Embryonic facial prominence (tissue), 1 donor: ENCODE data around the gene KCNIP3.

Source experiments
- DNase-seq: peaks from one replicate; pipeline ENCODE4 v3.0.0-alpha.2; 2016; ENCODE audit errors: extremely low spot score

Gene KCNIP3

DNA sequence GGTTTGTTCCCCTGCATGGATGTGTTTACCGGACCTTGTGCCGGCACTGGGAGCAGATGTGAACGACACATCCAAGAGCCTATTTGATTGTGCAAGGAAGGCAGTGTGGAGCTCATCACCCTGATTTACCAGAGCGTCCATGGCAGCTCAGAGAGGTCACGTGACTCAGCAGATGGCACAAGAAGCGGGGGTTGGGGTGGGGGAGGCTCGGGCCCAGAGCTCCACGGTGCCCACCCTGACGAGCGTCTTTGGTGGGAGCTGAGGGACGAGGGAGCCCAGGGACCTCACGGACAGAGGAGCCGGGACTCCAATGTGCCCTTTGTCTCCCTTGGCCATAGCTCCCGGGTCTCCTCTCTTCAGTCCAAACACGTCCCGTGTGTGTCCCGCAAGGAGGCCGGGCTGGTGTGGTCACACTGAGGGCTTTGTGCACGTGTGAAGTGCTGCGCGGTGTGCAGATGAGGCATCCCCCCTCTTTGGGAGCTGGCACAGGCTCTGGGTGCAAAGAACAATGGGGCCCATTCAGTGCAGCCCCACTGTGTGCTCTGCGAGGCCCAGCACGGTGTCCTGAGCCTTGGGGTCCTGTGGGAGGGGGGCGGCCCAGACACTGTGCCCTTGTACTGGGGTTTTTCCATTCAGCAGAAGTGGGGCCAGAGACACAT is 15.5 kb downstream of the KCNIP3 start:
- no peak for DNase-seq

DNA sequence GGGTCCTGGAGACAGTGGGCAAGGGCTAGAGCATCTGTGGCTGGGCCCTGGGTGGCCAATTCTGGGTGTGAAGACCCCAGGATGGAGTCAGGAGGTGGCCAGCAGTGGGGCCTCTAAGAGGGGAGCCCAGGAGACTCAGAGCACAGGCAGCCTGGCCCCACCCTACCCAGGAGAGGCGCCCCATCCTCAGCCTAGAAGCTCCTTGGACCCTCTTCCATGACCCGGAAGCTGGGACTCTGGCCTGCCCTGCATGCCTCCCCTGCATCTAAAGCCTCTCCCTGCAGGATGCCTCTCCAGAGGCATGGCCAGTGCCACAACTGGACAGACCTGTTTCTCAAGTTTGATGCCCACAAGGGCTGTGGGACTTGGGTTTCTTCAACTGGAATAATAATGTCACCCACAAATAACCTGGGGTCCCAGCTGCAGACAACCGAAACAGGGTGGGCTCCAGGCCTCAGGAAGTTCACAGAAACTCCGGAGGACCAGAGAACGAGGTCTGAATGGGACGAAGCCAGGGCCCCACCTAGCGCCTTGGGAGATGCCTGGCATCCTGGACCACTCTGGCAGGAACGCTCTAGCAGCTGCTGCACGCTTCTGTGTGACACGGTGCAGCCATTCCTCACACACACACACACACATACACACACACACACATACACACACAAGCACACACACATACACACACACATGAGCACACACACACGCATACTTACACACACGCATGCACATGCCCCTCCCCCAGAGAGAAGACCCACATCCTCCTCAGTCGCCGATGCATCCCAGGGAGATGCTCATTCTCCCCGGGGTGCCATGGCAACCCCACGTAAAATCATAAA is 16.4 kb downstream of the KCNIP3 start:
- no peak for DNase-seq

DNA sequence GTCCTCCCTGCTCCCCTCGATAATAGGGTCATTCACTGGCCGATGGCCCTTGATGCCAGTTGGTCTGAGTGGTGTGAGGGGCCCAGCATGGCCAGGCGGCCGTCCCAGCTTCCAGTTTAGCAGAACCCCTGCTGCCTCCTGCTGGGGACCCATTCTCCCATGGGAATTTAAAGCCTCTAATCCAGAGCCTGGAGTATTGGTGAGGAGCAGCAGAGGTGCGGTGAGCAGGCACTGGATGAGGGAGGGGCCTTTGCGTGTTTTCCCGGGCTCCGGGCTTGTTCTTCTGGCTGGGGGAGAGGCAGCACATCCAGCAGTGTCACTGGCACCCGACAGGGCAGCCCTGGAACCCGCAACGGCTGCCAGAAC is 17.4 kb downstream of the KCNIP3 start:
- no peak for DNase-seq

DNA sequence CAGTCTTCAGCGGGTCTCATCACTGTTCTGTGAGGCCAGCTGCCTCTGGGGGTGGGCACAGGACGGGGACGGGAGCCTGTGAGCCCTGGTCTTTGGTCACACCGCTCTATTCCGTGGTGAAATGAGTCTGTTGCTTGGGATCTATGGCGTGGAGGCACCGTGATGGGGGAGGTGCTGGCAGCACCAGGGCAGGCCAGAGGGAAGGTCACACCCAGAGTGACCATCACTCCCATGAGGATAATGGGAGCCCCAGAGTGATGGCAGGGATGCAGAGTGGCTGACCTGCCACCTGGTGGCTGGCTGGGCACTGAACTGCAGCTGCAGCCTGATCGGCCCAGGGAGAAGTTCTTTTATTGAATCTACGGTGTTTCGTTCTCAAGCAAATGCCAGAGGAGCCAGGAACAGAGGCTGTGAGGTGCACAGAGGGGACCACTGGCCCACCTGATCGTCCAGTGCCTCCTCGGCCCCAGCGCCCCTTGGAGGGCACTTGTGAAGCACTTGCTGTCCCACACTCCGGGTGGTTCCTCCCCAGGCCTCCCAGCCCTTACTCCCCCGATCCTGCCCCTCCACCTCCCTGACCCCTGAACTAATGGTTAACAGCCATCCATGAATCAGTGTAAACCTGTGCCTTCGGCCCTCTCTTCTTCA is 17.9 kb downstream of the KCNIP3 start:
- no peak for DNase-seq

DNA sequence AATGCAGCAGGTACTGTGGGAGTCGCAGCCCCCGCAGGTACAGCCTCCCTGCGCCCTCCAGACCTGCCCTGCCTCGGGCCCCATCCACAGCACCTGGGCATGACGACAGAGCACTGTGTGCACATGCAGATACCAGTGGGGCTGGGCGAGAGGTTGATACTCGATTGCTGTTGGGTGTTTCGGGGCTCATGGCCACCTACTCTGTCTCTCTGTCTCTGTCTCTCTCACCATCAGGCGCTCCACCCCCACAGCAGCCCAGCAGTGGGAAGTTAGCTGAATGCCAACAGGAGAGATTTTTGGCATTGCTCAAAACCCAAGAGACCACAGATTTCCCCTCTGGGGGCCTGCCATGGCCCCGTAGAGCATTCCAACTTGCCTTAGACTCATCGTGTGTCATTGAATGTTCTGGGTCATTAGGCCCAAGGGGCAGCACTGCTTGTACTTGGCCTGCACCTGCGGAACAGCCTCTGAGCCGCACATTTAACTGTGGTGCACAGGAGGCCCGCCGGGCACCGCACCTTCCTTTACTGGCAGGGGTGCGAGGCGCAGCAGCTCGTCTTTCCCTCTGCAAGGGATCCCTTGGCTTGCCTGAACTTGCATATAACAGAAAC is 18.8 kb downstream of the KCNIP3 start:
- DNase-seq, result no peak

DNA sequence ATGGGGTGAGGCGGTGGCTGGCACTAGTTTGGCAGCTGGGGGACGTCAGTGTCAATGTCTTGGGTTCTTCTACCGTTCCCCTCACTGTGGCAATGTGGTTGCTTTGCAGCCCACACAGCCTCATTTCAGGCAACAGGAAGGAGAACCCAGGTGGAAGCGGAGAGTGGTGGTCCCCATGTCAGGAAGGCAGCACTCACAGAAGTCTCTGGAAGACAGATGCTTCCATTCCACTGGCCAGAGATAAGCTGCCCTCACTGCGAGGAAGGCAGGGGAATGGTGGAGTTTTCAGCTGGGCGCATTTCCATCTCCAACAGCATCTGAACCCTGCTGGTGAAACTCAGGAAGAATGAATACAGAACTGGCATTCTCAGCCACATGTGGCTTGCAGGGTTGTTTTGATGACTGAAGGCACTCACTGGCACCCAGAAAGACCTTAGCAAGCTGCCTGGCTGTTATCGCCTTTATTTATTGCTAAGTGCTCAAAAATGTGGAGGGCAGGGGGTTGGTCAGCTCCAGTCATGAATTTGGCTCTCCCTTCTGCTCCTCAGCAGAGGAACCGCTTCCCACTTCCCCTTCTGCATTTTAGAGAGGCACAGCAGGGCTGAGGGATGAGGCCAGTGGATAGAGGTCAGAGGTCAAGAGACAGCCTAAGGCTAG is 19.4 kb downstream of the KCNIP3 start:
- no peak for DNase-seq

DNA sequence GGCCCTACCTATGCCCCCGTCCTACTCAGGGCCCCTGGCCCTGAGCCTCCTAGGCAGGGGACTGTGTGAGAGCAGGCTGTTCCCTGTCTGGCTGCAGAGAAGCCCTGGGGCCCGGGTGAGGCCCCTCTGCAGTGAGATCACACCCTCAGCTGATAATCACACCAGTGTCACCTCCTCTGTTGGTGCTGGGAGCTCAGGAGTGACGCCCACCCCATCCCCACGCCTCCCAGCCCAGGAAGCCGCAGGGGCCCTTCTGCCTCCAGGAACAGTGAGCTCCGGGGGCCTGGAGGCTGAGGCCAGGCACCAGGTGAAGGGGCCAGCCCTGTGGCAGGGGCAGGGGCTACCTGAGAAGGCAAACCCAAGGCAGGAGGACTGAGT is 20.0 kb downstream of the KCNIP3 start:
- no peak for DNase-seq

DNA sequence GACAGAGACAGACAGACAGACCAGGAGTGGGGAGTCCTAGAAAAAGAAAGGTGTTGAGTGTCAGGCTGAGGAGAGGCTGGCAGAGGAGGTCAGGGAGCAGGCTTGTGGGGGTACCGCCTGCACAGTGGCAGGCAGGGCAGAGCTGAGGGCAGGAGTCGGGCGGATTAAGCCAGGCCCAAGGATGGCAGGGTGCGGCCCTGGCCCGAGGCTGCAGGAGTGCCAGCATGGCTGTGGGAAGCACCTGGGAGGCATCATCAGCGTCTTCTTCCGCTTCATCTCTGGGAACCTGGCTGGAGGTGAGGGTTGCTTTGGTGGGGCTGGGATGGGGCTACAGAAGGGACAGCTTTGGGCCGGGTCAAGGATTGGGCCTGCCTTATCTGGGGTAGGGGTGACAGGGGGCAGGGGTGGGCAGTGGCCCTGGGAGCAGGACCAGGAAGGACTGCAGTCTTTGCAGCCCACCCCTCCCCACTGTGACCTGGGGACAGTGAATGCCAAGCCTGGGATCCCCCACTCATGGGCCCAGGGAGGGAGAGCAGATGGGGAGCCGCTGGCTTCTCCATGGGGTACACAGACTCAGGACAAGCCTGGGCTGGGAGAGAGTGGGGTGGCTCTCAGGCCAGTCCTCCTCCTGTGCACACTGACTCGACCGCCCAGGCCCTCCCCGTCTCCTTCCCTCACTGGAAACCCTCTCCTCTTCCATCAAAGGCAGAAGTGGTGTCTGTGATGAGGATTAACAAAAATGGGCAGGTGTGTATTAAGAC is 20.7 kb downstream of the KCNIP3 start:
- DNase-seq, result no peak

DNA sequence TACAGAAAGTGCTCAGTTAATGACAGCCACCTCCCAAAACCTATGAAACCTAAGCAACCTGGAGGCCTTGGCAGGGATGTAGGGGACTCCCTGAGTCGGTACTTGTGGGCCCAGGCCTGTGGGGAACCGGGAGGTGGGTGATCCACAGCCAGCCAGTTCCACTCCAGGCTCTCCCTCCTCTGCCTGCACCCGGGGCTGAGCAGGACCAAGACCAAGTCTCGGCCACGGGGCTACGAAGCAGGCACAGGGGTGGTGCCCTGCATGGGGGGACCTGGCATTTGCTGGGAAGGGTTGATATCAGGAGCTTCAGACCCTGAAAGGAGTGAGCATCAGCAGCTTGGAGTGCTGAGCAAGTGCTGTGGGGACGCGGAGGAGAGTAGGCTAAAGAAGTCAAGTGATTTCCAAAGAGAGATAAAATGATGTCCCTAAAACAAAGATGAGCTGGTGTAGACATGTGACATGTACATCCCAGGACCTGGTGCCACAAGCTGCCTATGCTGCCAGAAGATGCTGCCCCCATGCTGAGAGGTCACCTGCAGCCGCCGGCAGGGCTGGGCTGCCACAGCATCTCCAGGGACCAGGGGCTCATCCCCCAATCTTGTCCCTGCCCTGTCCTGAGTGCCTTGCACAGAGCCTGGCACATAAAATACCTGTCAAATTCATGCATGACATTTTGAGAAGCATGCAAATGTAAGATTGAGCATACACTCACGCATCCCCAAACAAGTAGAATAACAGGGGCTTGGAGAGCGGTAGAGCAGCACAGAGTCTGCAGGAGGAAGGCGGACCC is 21.5 kb downstream of the KCNIP3 start:
- no peak for DNase-seq

DNA sequence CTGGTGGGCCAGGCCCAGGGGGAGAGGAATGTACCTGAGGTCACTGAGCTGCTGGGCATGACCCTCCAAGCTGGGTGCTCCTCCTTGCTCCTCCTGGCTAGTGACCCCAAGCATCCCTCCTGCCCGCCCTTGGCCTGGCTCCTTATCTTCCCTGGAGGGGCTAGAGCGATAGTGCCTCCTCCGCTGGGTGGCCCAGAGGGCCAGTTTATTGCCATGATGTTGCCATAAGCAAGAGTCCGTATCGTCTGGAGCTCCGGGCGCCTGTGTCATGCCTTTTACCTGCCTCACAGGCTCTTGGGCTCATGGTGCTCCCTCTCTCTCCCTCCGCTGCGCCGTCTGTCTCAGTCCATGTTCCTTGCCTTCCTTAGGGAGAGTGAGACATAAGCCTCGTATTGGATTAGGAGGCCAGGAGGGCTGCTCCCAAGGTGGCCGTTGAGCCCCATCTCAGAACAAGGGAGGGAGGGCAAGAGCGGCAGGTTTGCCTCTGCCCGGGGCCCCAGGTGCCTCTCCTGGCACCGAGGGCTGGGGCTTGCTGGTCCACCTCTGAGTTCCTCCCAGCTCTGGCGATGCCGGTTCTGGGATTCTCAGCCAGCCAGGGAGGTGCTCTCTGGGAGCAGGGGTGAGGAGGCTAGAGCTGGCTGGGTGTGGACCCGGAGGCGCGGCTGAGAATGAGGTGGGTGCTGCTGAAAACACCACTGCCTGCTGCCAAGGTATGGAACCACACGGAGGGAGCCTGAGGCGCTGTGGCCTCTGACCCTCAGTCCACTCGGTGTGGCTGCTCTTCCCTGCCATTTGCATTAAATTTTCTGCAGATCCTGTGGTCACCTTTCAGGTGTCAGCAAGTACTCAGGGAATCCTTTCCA is 22.6 kb downstream of the KCNIP3 start:
- no peak for DNase-seq

DNA sequence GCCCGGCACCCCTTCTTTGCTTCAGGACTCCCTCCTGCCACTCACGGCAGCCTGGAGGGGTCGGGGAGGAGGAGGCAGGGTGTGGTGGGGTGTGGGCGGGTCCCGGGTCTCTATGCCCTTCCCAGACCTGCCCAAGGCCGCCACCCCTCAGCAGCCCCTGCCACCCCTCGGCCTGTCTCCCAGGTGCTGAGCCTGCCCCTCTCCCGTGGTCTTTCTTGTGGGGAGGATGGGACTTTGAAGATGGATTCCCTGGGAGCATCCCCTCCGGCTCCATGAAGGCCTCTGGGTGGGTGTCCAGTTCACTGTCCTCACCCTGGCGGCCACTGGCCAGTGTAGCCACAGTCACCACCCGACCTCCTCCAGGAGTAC is 23.2 kb downstream of the KCNIP3 start:
- DNase-seq, result no peak

DNA sequence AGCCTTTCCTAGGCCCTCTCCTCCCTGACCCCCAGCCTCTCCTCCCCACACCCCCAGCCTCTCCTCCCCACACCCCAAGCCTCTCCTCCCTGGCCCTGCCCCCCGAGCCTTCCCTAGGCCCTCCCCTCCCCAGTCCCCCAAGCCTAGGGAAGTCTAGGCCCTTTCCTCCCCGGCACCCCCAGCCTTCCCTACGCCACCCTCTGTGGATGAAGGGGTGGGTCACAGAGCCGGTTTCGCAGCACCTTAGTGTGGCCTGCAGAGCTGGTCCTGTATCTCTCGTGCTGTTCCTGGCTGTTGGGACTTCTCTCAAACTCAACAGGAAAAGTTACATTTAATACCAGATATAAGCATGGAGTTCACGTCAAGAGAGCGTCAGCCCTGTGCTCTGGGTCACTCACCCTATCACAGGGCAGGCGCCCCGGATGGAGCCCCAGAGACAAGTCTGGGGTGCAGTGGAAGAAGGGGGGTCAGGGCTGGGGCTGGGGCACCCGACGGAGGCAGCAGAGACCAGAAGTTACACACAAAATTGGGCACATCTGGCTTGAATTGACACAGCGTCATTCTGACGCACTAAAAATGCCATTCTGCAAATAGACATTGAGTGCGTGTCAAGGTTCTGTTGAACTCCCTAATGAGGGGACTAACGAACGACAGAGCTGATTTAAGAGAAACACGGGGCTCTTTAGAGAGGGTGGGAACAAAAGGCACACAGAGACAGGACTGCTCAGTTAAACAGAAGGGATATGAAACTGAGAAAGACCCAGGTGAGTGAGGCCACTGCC is 24.0 kb downstream of the KCNIP3 start:
- DNase-seq, result peak; percentile 50

DNA sequence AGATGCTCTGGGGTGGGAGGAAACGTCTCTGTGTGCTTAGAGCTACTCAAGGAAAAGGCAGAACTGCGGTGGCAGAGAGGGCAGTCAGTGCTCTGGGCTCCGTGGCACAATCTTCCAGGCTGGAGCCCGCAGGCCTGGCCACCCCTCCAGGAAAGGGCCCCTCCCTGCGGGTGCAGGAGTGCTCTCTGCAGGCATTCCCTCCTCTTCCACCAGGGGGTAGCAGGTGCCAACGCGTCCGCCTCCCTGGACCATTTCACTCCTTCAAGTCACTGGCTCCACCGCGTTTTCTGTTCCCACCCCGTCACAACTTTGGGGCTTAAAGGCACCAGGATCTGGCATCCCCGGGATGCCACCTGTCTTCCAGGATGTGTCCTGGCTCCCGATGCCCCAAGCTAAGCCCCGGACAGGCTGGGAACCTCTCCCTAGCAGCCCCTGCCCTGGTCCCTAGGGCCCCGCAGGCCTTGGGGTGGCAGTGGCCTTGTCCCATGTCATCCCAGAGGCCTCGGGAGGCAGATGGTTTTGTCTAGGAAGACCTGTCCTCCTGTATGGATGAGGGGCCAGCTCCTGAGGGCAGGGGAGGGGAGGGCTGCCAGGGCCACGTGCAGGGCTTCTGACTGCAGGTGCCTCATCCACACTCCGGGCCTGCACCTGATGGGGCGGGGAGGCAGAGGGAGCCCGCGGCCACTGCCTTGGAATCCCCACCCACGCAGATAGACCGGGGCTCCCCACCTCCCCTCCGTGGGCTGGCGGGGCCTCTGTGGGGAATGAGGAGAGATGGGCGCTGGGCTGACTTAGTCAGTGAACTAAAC is 26.4 kb downstream of the KCNIP3 start:
- no peak for DNase-seq

DNA sequence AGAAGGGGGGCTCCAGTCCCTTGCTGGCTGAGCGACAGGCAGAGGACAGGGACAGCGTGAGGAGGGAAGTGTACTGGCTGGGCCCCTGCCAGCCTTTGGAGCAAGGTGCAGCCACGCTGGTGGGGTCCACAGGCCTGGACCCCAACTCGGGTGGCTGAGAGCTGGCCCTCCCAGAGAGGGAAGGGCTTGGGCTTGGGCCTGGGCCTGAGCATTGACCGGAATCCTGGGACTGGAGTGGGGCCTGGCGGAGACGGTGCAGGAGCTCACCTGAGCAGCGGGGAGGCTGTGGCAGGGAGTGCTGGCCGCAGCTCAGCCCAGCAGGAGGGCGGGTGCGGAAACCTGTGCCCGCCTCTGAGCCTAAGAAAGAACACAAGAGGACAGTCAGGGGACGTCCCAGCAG is 27.9 kb downstream of the KCNIP3 start:
- DNase-seq, result no peak

DNA sequence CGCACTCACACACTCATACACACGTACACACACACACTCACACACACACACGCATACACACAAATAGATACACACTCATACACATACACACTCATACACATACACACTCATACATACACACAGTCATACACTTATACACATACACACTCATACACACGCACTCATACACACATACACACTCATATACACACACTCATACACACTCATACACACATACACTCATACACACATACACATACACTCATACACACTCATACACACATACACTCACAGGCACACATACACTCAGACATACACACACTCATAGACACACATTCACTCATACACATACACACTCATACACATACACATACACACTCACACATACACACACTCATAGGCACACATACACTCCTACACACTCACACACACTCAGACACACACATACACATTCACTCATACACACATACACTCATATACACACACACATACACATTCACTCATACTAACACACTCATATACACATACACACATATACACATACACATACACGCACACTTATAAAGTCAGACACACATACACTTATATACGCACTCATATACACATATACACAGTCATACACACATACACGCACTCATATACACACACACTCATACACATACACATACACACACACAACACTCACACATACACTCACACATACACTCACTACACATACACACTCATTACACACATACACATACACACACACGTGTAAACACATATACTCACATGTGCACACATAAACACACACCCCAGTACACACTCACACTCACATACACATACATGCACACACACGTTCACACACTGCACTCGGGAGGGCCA is 28.7 kb downstream of the KCNIP3 start:
- DNase-seq, result no peak

DNA sequence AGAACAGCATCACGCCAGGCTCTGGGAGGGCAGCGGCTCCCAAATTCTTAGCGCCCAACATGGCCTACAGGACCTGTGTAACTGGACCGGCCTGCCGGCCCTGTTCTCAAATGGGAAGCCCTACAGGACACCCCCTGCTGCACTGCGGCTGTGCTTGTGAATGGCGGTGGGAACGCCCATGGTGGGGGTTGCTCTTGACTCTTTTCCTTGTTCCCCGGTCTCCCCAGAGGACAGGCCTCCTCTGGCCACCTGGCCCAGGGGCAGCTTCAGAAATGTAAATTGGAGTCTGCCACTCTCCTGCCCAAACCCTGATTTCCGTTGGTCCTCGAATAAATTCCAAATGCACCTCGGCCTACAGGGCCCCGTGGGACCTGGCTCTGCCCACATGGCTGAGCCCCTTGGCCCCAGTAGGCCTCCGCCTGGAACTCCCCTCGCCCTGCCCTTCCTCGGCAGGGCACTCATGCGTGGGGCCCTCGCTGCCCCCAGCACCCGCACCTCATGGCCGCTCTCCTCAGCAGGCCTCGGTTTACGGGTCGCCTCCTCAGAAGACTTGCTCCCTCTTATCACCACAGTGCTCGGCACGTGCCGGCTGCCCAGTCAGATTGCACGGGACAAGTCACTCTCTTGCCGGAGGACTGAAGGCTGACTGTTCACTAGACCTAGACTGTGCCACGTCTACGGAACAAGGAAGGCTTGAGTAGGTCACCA is 29.4 kb downstream of the KCNIP3 start:
- no peak for DNase-seq
